Measurements from ENCODE around the gene RNGTT. TPM values are rescaled to one million over a fixed set of nuclear protein-coding genes. Genes with fewer than 3 reads are reported as not detected.

RNGTT gene
- total and polyA plus RNA-seq, 7 donors: 3.0 to 14.7 (median 10.0) TPM

DNA sequence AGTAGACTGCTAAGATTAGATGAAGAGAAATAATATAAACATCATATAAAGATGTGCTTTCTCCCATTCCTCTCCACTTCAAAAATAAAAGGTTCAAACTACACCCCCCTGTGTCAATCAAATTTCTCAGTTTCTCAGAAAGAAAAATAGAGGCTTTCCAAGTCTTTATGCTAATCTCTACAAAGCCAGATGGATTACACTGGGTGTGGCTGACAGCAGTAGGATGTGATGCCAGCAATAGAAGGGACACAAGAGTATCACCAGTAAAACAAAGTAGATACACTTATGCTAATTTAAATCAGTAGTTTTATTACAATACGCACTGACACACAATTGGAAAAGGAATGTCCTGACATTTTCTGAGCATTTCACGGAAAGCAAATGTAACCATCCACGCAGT is 353.4 kb downstream of the RNGTT start:
- H3K27me3 ChIP-seq: no peaks in the 10 kb centered on the region
- peaks cover 0 to 17% (median 3%) of the 10 kb centered on the region in 4 donors for H3K4me1 ChIP-seq
- 97% methylated on average over 3 of the region's 3 CpGs for WGBS, 2 donors
- TF ChIP-seq, protein P1, sequence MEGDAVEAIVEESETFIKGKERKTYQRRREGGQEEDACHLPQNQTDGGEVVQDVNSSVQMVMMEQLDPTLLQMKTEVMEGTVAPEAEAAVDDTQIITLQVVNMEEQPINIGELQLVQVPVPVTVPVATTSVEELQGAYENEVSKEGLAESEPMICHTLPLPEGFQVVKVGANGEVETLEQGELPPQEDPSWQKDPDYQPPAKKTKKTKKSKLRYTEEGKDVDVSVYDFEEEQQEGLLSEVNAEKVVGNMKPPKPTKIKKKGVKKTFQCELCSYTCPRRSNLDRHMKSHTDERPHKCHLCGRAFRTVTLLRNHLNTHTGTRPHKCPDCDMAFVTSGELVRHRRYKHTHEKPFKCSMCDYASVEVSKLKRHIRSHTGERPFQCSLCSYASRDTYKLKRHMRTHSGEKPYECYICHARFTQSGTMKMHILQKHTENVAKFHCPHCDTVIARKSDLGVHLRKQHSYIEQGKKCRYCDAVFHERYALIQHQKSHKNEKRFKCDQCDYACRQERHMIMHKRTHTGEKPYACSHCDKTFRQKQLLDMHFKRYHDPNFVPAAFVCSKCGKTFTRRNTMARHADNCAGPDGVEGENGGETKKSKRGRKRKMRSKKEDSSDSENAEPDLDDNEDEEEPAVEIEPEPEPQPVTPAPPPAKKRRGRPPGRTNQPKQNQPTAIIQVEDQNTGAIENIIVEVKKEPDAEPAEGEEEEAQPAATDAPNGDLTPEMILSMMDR (IDR thresholded peaks at IDR 0.05): no peak
- TF ChIP-seq POLR2AphosphoS5 (IDR thresholded peaks at IDR 0.05) (no peak), EP300 (IDR thresholded peaks at IDR 0.05) (no peak), POLR2A (IDR thresholded peaks at IDR 0.05) (no peak)
- H3K4me3 ChIP-seq: no peak overlapping the region
- no peaks in the 10 kb centered on the region for H3K9me3 ChIP-seq
- no peaks in the 10 kb centered on the region for H3K36me3 ChIP-seq
- no peak overlapping the region for H3K27ac ChIP-seq
- DNase-seq: no peak
- intact Hi-C loops (cut with DNase I): no loop called here

DNA sequence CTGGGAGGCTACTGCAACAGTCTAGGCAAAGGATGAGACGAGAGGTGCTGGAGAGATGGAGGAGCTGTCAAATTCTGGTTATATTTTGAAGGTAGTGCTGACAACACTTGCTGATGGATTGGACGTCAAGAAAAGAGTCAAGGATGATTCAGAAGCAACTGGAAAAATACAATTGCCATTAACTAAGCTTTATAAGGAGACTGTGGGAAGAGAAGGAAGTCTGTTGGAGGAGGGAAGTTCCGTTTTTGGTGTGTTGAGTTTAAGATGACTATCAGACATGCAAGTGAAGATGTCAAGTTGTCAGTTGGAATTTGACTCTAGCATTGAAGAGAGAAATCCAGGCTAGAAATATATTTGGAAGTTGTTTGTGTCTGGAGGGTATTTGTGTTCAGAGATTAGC is 358.1 kb downstream of the RNGTT start:
- Histone ChIP-seq H3K9me3 (no peaks in the 10 kb centered on the region), H3K36me3 (no peaks in the 10 kb centered on the region), H3K27me3 (no peaks in the 10 kb centered on the region), H3K27ac (no peak overlapping the region), H3K4me1 (no peaks in the 10 kb centered on the region), H3K4me3 (no peak overlapping the region)
- 70 to 78% methylated on average over 3 of the region's 3 CpGs for WGBS, 2 donors
- no peak for DNase-seq
- TF ChIP-seq, protein P1 (IDR thresholded peaks at IDR 0.05): no peak
- no peak for TF ChIP-seq POLR2AphosphoS5 (IDR thresholded peaks at IDR 0.05)
- no peak for TF ChIP-seq EP300 (IDR thresholded peaks at IDR 0.05)
- no peak for TF ChIP-seq POLR2A (IDR thresholded peaks at IDR 0.05)
- intact Hi-C loops (cut with DNase I): no loop called here

DNA sequence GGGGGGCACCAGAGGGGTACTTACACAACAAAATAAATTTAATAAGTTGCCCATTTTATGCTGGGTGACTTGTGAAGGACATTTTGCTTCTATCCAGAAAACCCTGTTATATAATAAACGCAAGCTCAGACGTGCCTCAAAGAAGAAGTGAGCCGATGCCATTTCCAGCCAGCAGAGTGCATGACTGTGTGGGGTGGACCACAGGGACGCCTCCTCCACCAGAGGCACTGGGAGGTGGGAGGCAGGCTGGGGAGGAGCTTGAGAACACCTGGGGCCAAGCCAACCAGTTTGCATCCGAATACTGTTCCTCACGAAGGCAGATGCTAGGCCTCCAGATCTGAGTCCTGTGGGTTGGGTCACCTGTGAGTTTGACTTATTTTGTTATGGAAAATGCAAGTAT is 363.8 kb downstream of the RNGTT start:
- 81 to 88% methylated on average over 6 of the region's 6 CpGs for WGBS, 2 donors
- H3K9me3 ChIP-seq: no peaks in the 10 kb centered on the region
- H3K27ac ChIP-seq: no peak overlapping the region

DNA sequence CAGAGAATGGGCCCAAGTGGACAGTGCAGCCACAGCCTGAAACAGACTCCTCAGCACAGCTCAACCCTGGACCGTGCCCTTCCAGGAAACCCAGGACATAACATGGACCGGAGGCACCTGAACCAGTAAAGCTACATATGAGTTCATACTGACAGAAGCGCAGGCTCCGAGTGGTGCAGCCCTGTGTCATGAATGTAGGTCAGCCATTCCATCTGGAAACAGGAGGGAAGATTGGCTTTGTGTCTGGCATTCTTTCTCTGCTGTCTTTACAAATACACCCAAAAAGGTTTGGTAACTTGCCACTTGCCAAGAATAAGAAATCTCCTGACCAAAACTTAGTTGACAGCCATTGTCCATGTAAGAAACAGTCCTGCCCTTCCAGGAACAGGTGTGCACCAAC is 366.6 kb downstream of the RNGTT start:
- Histone ChIP-seq H3K36me3 (no peaks in the 10 kb centered on the region), H3K4me1 (no peaks in the 10 kb centered on the region), H3K9me3 (no peaks in the 10 kb centered on the region), H3K27ac (no peak overlapping the region), H3K27me3 (no peaks in the 10 kb centered on the region), H3K4me3 (no peak overlapping the region)
- no peak for DNase-seq
- TF ChIP-seq POLR2A (IDR thresholded peaks at IDR 0.05): no peak
- no peak for TF ChIP-seq EP300 (IDR thresholded peaks at IDR 0.05)
- TF ChIP-seq, protein P1 (IDR thresholded peaks at IDR 0.05): no peak
- TF ChIP-seq POLR2AphosphoS5 (IDR thresholded peaks at IDR 0.05): no peak
- WGBS, 2 donors: 94 to 96% methylated on average over 4 of the region's 4 CpGs
- intact Hi-C loops (cut with DNase I): no loop called here

More for the DNA sequence above, 363.8 kb downstream of the RNGTT start:
- Histone ChIP-seq H3K4me3 (no peak overlapping the region), H3K4me1 (no peaks in the 10 kb centered on the region), H3K36me3 (no peaks in the 10 kb centered on the region), H3K27me3 (no peaks in the 10 kb centered on the region)
- no peak for DNase-seq
- TF ChIP-seq, protein P1 (IDR thresholded peaks at IDR 0.05): no peak
- TF ChIP-seq POLR2AphosphoS5 (IDR thresholded peaks at IDR 0.05) (no peak), EP300 (IDR thresholded peaks at IDR 0.05) (no peak), POLR2A (IDR thresholded peaks at IDR 0.05) (no peak)
- intact Hi-C loops (cut with DNase I): no loop called here

DNA sequence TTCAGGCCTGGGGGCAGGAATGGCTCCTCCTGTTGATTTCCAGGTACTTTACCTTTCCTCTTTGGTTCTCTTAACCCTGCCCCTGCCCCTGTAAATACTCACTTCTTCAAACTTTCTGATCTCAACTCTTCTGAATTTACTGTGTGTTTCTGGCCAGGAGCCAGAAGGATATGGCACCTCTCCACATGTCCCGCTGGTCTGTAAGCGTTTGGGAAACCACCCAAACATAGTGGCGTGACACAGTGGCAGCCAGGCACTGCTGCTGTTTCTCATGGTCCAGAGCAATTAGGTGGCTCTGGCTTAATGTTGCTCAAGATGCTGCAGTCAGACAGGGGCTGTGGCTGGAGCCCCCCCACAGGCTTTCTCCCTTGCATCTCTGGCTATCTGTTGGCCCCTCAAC is 374.5 kb downstream of the RNGTT start:
- TF ChIP-seq POLR2A (IDR thresholded peaks at IDR 0.05): no peak
- TF ChIP-seq POLR2AphosphoS5 (IDR thresholded peaks at IDR 0.05): no peak
- TF ChIP-seq EP300 (IDR thresholded peaks at IDR 0.05): no peak
- TF ChIP-seq, protein P1 (IDR thresholded peaks at IDR 0.05): no peak
- intact Hi-C loops (cut with DNase I): no loop called here
- H3K36me3 ChIP-seq: no peaks in the 10 kb centered on the region
- no peak overlapping the region for H3K27ac ChIP-seq
- no peak for DNase-seq
- no peaks in the 10 kb centered on the region for H3K9me3 ChIP-seq
- no peaks in the 10 kb centered on the region for H3K27me3 ChIP-seq
- H3K4me1 ChIP-seq: peaks cover 0 to 21% (median 12%) of the 10 kb centered on the region in 4 donors
- WGBS, 2 donors: 19 to 65% methylated on average over 3 of the region's 3 CpGs
- H3K4me3 ChIP-seq: no peak overlapping the region
